Left ventricle myocardium inferior (tissue), 1 donor: ENCODE results near the gene FAAH. TPM values are rescaled to one million over a fixed set of nuclear protein-coding genes. Genes with fewer than 3 reads are reported as not detected.

Experiments used
- DNase-seq: peaks from one replicate; pipeline ENCODE4 v3.0.0-alpha.2; 2020
- H3K27ac ChIP-seq: fragments of 200-600 bp; replicated peaks from 2 replicates; pipeline ENCODE4 v1.8.0; 2021
- H3K27me3 ChIP-seq: fragments of 200-600 bp; 2 replicates; pipeline ENCODE4 v1.8.0; 2021; ENCODE audit warnings: low read depth
- H3K36me3 ChIP-seq: fragments of 200-600 bp; 2 replicates; pipeline ENCODE4 v1.8.0; 2021
- H3K4me1 ChIP-seq: fragments of 200-600 bp; 2 replicates; pipeline ENCODE4 v1.8.0; 2021
- H3K4me3 ChIP-seq: fragments of 200-600 bp; 2 replicates; pipeline ENCODE4 v1.8.0; 2021; ENCODE audit warnings: mild to moderate bottlenecking, moderate library complexity
- H3K9me3 ChIP-seq: fragments of 200-600 bp; replicated peaks from 2 replicates; pipeline ENCODE4 v1.8.0; 2021
- CTCF ChIP-seq: fragments of 200-600 bp; IDR thresholded peaks from 2 replicates; pipeline ENCODE4 v1.8.0; 2021; ENCODE audit warnings: antibody characterized with exemption, mild to moderate bottlenecking, borderline replicate concordance
- intact Hi-C: fragments of 100-400 bp; cut with micrococcal nuclease; formaldehyde crosslinking; loops from one replicate; pipeline ENCODE4 v1.11.0; 2022
- total RNA-seq: library from RNA; stranded (reverse); fragmentation: NEBNext Ultra II Directional; extraction: Animal tissue kit (Norgen Biotek cat#: 25700); gene quantifications from one replicate; pipeline ENCODE4 v1.2.1, GENCODE V29; 2021
- donor health status: DM: no; HTN: yes; CAD: no; lungs with severe emphysema.

Gene FAAH
- total RNA-seq, 1 donor from 2014 or later, result 2.8 TPM

GRCh38 chr1:46396441-46397398 is 2.6 kb downstream of the FAAH start:
- H3K4me1 ChIP-seq, result peaks cover 32% of the 10 kb centered on the region
- no peak overlapping the region for H3K27ac ChIP-seq
- peaks cover 11% of the 10 kb centered on the region for H3K27me3 ChIP-seq
- intact Hi-C loops, result no loop called here
- TF ChIP-seq CTCF, result no peak
- H3K4me3 ChIP-seq, result no peak overlapping the region
- DNase-seq, result no peak
- H3K36me3 ChIP-seq, result no peaks in the 10 kb centered on the region
- H3K9me3 ChIP-seq, result peaks cover 18% of the 10 kb centered on the region

- Histone ChIP-seq H3K27ac (no peak overlapping the region), H3K4me1 (peaks cover 34% of the 10 kb centered on the region)
- TF ChIP-seq CTCF, result no peak
Measured at GRCh38 chr1:46399307-46399706, 5.2 kb downstream of the FAAH start.

GRCh38 chr1:46400421-46400820 is 6.3 kb downstream of the FAAH start:
- no peaks in the 10 kb centered on the region for H3K27me3 ChIP-seq
- no peak overlapping the region for H3K27ac ChIP-seq

More at GRCh38 chr1:46399307-46399706, 5.2 kb downstream of the FAAH start:
- no peaks in the 10 kb centered on the region for H3K36me3 ChIP-seq
- H3K9me3 ChIP-seq, result no peaks in the 10 kb centered on the region
- H3K4me3 ChIP-seq, result no peak overlapping the region
- intact Hi-C loops, result no loop called here
- DNase-seq, result no peak
- peaks cover 5% of the 10 kb centered on the region for H3K27me3 ChIP-seq

GRCh38 chr1:46401154-46401913 is 7.2 kb downstream of the FAAH start:
- H3K27ac ChIP-seq, result no peak overlapping the region
- no peak for TF ChIP-seq CTCF
- intact Hi-C loops, result no loop called here
- H3K4me3 ChIP-seq, result no peak overlapping the region
- H3K36me3 ChIP-seq, result no peaks in the 10 kb centered on the region
- DNase-seq, result no peak
- peaks cover 24% of the 10 kb centered on the region for H3K4me1 ChIP-seq
- no peaks in the 10 kb centered on the region for H3K9me3 ChIP-seq
- H3K27me3 ChIP-seq, result no peaks in the 10 kb centered on the region

More at GRCh38 chr1:46400421-46400820, 6.3 kb downstream of the FAAH start:
- no peak for DNase-seq
- intact Hi-C loops, result no loop called here
- no peaks in the 10 kb centered on the region for H3K9me3 ChIP-seq
- H3K4me3 ChIP-seq, result no peak overlapping the region
- TF ChIP-seq CTCF, result no peak
- H3K4me1 ChIP-seq, result peaks cover 22% of the 10 kb centered on the region
- H3K36me3 ChIP-seq, result no peaks in the 10 kb centered on the region

- DNase-seq, result peak; percentile 39
- H3K36me3 ChIP-seq, result no peaks in the 10 kb centered on the region
- no peak for TF ChIP-seq CTCF
- H3K4me3 ChIP-seq, result no peak overlapping the region
- intact Hi-C loops, result no loop called here
- no peak overlapping the region for H3K27ac ChIP-seq
- peaks cover 24% of the 10 kb centered on the region for H3K4me1 ChIP-seq
- no peaks in the 10 kb centered on the region for H3K27me3 ChIP-seq
- no peaks in the 10 kb centered on the region for H3K9me3 ChIP-seq
Measured at GRCh38 chr1:46401964-46402626, 8.0 kb downstream of the FAAH start.
